Vagina (tissue), 2 donors: ENCODE data around the gene CDC14A.

Experiments used
- POLR2A ChIP-seq, 2 donors: fragments of 450-650 bp; IDR thresholded peaks; one replicate each; pipeline ENCODE4 v1.6.1; 2017; ENCODE audit warnings: antibody characterized with exemption in 2 of 2, mild to moderate bottlenecking in 2 of 2, moderate library complexity in 2 of 2
- POLR2AphosphoS5 ChIP-seq, 2 donors: sonication (generic); formaldehyde crosslinking; IDR thresholded peaks; one replicate each; pipeline ENCODE4 v1.9.0; 2017; ENCODE audit warnings: antibody characterized with exemption in 2 of 2, mild to moderate bottlenecking in 2 of 2, low read depth in 1 of 2; ENCODE audit not compliant: insufficient read depth in 1 of 2
- TF ChIP-seq, protein P1 (sequence below), 3 experiments: fragments of 450-650 bp in 2 of 3; fragments of 200-600 bp in 1 of 3; sonication (generic) in 1 of 3; IDR thresholded peaks; one replicate each; pipeline ENCODE4 v1.5.1; 2017 to 2019; ENCODE audit warnings: antibody characterized with exemption in 3 of 3, mild to moderate bottlenecking in 2 of 3, moderate library complexity in 2 of 3

DNA sequence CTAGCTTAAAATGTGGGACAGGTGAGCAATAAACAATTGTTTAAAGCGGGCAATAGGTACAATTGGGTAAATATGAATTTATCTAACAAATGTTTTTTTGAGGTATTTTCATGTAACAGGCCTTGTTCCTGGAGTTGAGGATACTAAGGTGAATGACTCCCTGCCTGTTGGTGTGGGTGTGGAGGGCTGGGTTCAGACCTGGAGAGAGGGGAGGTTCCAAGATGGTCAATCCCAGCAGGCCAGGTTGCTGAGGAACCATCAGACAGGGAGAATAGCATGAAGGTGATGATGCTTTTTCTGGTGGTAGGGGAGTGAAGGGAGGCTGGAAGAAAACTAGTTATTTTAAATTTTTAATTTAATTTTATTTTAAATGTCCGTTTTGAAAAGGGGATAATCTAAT, 46.3 kb downstream of the CDC14A start:
- TF ChIP-seq POLR2AphosphoS5 (IDR thresholded peaks at IDR 0.05; ENCODE audit: insufficient read depth in 1 of 2, low read depth in 1 of 2) (no peak), POLR2A (IDR thresholded peaks at IDR 0.05) (no peak)
- TF ChIP-seq, protein P1, sequence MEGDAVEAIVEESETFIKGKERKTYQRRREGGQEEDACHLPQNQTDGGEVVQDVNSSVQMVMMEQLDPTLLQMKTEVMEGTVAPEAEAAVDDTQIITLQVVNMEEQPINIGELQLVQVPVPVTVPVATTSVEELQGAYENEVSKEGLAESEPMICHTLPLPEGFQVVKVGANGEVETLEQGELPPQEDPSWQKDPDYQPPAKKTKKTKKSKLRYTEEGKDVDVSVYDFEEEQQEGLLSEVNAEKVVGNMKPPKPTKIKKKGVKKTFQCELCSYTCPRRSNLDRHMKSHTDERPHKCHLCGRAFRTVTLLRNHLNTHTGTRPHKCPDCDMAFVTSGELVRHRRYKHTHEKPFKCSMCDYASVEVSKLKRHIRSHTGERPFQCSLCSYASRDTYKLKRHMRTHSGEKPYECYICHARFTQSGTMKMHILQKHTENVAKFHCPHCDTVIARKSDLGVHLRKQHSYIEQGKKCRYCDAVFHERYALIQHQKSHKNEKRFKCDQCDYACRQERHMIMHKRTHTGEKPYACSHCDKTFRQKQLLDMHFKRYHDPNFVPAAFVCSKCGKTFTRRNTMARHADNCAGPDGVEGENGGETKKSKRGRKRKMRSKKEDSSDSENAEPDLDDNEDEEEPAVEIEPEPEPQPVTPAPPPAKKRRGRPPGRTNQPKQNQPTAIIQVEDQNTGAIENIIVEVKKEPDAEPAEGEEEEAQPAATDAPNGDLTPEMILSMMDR (IDR thresholded peaks at IDR 0.05): no peak
